ENCODE measurements around the gene GRHPR. TPM values are rescaled to one million over a fixed set of nuclear protein-coding genes. Genes with fewer than 3 reads are reported as not detected.

GRHPR gene
- total and polyA plus RNA-seq, 12 donors = 61.5 to 151 (median 114) TPM

DNA sequence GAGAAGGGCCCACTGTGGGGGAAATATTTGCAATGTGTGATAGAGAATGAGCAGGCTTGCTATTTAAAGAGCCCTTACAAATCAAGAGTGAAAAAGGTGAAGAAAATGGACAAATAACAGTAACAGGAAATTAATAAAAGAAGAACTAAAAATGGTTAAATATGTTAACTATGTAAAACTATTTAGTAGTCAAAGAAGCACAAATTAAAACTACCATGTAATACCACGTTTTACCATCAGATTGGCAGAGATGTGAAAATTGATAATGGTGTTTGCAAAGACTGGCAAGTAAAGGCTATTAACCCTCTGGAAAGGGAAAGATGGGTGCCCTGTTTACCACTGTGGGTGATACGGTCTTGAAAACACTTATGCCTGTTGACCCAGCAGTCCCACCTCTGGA, 23.2 kb upstream of the GRHPR start:
- H3K36me3 ChIP-seq = no peaks in the 10 kb centered on the region
- no peak overlapping the region for H3K4me3 ChIP-seq
- intact Hi-C loops (cut with DNase I) = no loop called here
- no peak for DNase-seq
- H3K27me3 ChIP-seq = no peaks in the 10 kb centered on the region
- no peaks in the 10 kb centered on the region for H3K4me1 ChIP-seq
- H3K27ac ChIP-seq = no peak overlapping the region
- no peaks in the 10 kb centered on the region for H3K9me3 ChIP-seq
- TF ChIP-seq, protein P1, sequence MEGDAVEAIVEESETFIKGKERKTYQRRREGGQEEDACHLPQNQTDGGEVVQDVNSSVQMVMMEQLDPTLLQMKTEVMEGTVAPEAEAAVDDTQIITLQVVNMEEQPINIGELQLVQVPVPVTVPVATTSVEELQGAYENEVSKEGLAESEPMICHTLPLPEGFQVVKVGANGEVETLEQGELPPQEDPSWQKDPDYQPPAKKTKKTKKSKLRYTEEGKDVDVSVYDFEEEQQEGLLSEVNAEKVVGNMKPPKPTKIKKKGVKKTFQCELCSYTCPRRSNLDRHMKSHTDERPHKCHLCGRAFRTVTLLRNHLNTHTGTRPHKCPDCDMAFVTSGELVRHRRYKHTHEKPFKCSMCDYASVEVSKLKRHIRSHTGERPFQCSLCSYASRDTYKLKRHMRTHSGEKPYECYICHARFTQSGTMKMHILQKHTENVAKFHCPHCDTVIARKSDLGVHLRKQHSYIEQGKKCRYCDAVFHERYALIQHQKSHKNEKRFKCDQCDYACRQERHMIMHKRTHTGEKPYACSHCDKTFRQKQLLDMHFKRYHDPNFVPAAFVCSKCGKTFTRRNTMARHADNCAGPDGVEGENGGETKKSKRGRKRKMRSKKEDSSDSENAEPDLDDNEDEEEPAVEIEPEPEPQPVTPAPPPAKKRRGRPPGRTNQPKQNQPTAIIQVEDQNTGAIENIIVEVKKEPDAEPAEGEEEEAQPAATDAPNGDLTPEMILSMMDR (IDR thresholded peaks at IDR 0.05) = no peak
- 67 to 68% methylated on average over 2 of the region's 2 CpGs for WGBS, 2 donors
- ATAC-seq = no peak

DNA sequence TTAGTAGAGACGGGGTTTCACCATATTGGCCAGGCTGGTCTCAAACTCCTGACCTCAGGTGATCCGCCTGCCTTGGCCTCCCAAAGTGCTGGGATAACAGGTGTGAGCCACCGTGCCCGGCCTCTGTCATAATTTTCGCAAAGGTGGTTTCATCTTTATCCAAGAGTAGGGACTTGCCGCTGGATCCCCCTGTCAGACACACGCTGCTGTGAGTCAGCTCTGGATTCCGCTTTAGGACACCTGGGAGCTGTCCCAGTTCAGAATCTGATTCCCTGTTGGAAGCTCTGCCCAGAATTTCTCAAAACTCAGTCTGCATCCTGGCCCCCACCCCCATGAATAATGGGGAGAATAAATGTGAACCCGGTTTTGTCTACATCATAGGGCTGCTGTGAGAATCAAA, 17.9 kb upstream of the GRHPR start:
- no peaks in the 10 kb centered on the region for H3K27me3 ChIP-seq
- intact Hi-C loops (cut with DNase I) = loop anchor here in 1 of 10 donors (10.0 kb wide), 1 partner anchor 70 kb away; no protein-coding TSS in a partner anchor
- no peaks in the 10 kb centered on the region for H3K36me3 ChIP-seq
- H3K4me1 ChIP-seq = peaks cover 0 to 12% (median 0%) of the 10 kb centered on the region in 9 donors
- H3K9me3 ChIP-seq = no peaks in the 10 kb centered on the region
- 78 to 84% methylated on average over 9 of the region's 9 CpGs for WGBS, 2 donors
- H3K4me3 ChIP-seq = no peak overlapping the region
- no peak for DNase-seq
- H3K27ac ChIP-seq = peak overlapping the region in 4 of 10 donors; percentile 9 to 65 (median 44)
- peak in 4 of 8 donors; percentile 30 to 48 (median 33) for ATAC-seq
- TF ChIP-seq, protein P1 (IDR thresholded peaks at IDR 0.05) = no peak

DNA sequence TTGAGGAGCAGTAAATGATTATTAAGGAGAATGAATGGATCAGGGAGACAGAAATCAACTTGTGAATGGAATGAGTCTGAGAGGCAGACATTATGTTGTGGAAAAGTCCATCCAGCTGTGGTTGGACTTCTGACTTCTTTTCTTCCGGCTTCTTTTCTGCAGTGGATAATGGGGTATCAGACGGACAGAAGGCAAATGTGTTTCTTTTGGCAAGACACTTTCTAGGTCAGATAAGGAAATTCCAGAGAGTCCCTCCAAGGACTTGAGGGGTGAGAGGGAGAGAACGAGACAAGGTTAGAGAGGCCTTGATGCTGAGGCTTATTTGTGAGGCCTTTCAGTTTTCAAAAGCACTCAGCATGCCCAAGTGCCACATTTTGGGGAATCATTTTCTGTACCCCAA, 17.1 kb upstream of the GRHPR start:
- Histone ChIP-seq H3K4me1 (peaks cover 0 to 12% (median 0%) of the 10 kb centered on the region in 9 donors), H3K4me3 (no peak overlapping the region), H3K9me3 (no peaks in the 10 kb centered on the region), H3K27ac (peak overlapping the region in 4 of 10 donors; percentile 43 to 65 (median 44)), H3K27me3 (no peaks in the 10 kb centered on the region), H3K36me3 (no peaks in the 10 kb centered on the region)
- WGBS, 2 donors = 53 to 67% methylated on average over 3 of the region's 3 CpGs
- DNase-seq = no peak
- peak in 7 of 8 donors; percentile 56 to 91 (median 69) for ATAC-seq
- TF ChIP-seq, protein P1 (IDR thresholded peaks at IDR 0.05) = no peak
- intact Hi-C loops (cut with DNase I) = loop anchor here in 1 of 10 donors (10.0 kb wide), 1 partner anchor 71 kb away; no protein-coding TSS in a partner anchor

DNA sequence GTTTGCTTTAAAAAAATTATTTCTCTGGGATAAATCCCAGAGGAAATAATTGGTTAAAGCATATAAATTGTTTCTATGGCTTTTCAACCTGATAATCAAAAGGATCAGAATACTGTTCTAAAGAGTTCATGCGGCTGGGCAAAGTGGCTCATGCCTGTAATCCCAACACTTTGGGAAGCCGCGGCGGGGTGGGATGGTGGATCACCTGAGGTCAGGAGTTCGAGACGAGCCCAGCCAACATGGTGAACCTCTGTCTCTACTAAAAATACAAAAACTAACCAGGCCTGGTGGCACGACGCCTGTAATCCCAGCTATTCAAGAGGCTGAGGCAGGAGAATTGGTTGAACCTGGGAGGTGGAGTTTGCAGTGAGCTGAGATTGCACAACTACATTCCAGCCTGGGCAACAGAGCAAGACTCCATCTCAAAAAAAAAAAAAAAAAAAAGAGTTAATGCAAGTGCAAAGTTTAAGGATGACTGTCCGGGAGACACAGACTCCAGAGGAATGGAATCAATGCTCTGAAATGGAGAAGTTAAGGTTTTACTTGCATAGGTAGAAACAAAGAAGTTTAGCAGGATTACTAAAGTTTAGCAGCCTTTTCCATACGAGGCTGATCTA, 16.6 kb upstream of the GRHPR start:
- 83 to 92% methylated on average over 10 of the region's 10 CpGs for WGBS, 2 donors
- ATAC-seq = no peak

More for the DNA sequence above, 16.6 kb upstream of the GRHPR start:
- H3K27ac ChIP-seq = peak overlapping the region in 4 of 10 donors; percentile 13 to 65 (median 44)
- intact Hi-C loops (cut with DNase I) = loop anchor here in 1 of 10 donors (10.0 kb wide), 1 partner anchor 71 kb away; no protein-coding TSS in a partner anchor
- H3K4me3 ChIP-seq = no peak overlapping the region
- DNase-seq = no peak
- H3K9me3 ChIP-seq = no peaks in the 10 kb centered on the region
- H3K4me1 ChIP-seq = peaks cover 0 to 12% (median 0%) of the 10 kb centered on the region in 9 donors
- no peaks in the 10 kb centered on the region for H3K27me3 ChIP-seq
- TF ChIP-seq, protein P1 (IDR thresholded peaks at IDR 0.05) = no peak
- no peaks in the 10 kb centered on the region for H3K36me3 ChIP-seq
